Right lobe of liver (tissue), 6 donors: ENCODE results near the gene SOHLH1. TPM values are rescaled to one million over a fixed set of nuclear protein-coding genes. Genes with fewer than 3 reads are reported as not detected.

Experiments
- ATAC-seq, 4 donors: fragments of 200-7000 bp; cut with Tn5 transposase; one replicate each; pipeline ENCODE4 v1.9.1; 2020; ENCODE audit warnings: mild to moderate bottlenecking in 4 of 4, moderate library complexity in 4 of 4
- DNase-seq, 3 donors: peaks; one replicate each; pipeline ENCODE4 v3.0.0-alpha.2; 2020
- H3K27ac ChIP-seq, 3 donors: fragments of 200-600 bp; one replicate each; pipeline ENCODE4 v1.8.0; 2022
- H3K27me3 ChIP-seq, 2 donors: fragments of 200-600 bp; one replicate each; pipeline ENCODE4 v1.8.0; 2022
- H3K36me3 ChIP-seq, 4 donors: fragments of 200-600 bp; sonication (generic) in 1 of 4; one replicate each; pipeline versions ENCODE4 v1.5.1 to v1.8.0; 2017 to 2022; ENCODE audit warnings: control low read depth in 1 of 4
- H3K4me1 ChIP-seq, 4 donors: fragments of 200-600 bp; sonication (generic) in 1 of 4; one replicate each; pipeline versions ENCODE4 v1.5.1 to v1.8.0; 2017 to 2022; ENCODE audit warnings: control low read depth in 1 of 4
- H3K4me3 ChIP-seq, 3 donors: fragments of 200-600 bp; one replicate each; pipeline ENCODE4 v1.8.0; 2022
- H3K9me3 ChIP-seq, 4 donors: fragments of 200-600 bp; sonication (generic) in 1 of 4; one replicate each; pipeline versions ENCODE4 v1.5.1 to v1.8.0; 2017 to 2022; ENCODE audit warnings: control low read depth in 1 of 4
- CTCF ChIP-seq, 4 donors: fragments of 200-600 bp in 3 of 4; fragments of 450-650 bp in 1 of 4; IDR thresholded peaks; one replicate each; pipeline versions ENCODE4 v1.5.1 to v1.8.0; 2016 to 2022; ENCODE audit warnings: antibody characterized with exemption in 4 of 4, mild to moderate bottlenecking in 2 of 4
- POLR2A ChIP-seq: fragments of 450-650 bp; IDR thresholded peaks from one replicate; pipeline ENCODE4 v1.6.1; 2017; ENCODE audit warnings: antibody characterized with exemption, mild to moderate bottlenecking
- WGBS: methylation state at CpG from one replicate; pipeline ENCODE4 v1.1.6; 2018; ENCODE audit warnings: low coverage, low lambda C conversion rate; ENCODE audit not compliant: insufficient coverage; ENCODE audit errors: missing lambda C conversion rate; 5-methylcytosine and 5-hydroxymethylcytosine counted together
- intact Hi-C, 2 donors: fragments of 100-400 bp; cut with DNase I; formaldehyde crosslinking; loops; one replicate each; pipeline versions ENCODE4 v1.11.2 to v1.14.1; 2022
- total RNA-seq, 6 experiments: library from RNA; depleted of rRNA in 2 of 6; stranded (reverse); fragments of >200 nt in 2 of 6; fragmentation: NEBNext Ultra II Directional in 3 of 6; extraction: Animal tissue kit (Norgen Biotek cat#: 25700) in 3 of 6; gene quantifications; one replicate each; pipeline versions ENCODE4 v1.1.0 to v1.2.4, GENCODE V29; 2016 to 2023
- donor health status: DM: no; HTN: yes; CAD: no.
- donor health status: DM: no; HTN: no; CAD: no.
- donor health status: DM: no; HTN: no; CAD: no.
- donor health status: DM: no; HTN: yes; CAD: no.
- donor health status: DM: no; HTN: yes; CAD: no.

SOHLH1 gene
- total RNA-seq, 6 experiments from 2014 or later, result not detected

- Histone ChIP-seq H3K9me3 (no peaks in the 10 kb centered on the region), H3K27ac (no peak overlapping the region), H3K4me1 (no peaks in the 10 kb centered on the region), H3K27me3 (no peaks in the 10 kb centered on the region), H3K36me3 (no peaks in the 10 kb centered on the region), H3K4me3 (no peak overlapping the region)
- no peak for TF ChIP-seq POLR2A
- no peak for TF ChIP-seq CTCF (IDR thresholded peaks at IDR 0.05)
- ATAC-seq (no peak), DNase-seq (no peak)
- WGBS, result 85% methylated on average over 5 of the region's 20 CpGs
- intact Hi-C loops, result no loop called here
Observed at GRCh38 chr9:135678236-135679017, 20.9 kb downstream of the SOHLH1 start.

GRCh38 chr9:135677641-135678168 is 21.6 kb downstream of the SOHLH1 start:
- H3K4me1 ChIP-seq, result no peaks in the 10 kb centered on the region
- no peaks in the 10 kb centered on the region for H3K27me3 ChIP-seq
- no peak overlapping the region for H3K27ac ChIP-seq
- no peak for ATAC-seq
- no peaks in the 10 kb centered on the region for H3K9me3 ChIP-seq
- no peak for DNase-seq
- WGBS, result 44% methylated on average over 4 of the region's 22 CpGs
- H3K36me3 ChIP-seq, result no peaks in the 10 kb centered on the region
- intact Hi-C loops, result no loop called here
- H3K4me3 ChIP-seq, result no peak overlapping the region
- TF ChIP-seq POLR2A (no peak), CTCF (IDR thresholded peaks at IDR 0.05) (no peak)

- Histone ChIP-seq H3K27ac (no peak overlapping the region), H3K27me3 (no peaks in the 10 kb centered on the region), H3K4me1 (no peaks in the 10 kb centered on the region), H3K9me3 (no peaks in the 10 kb centered on the region), H3K4me3 (no peak overlapping the region), H3K36me3 (no peaks in the 10 kb centered on the region)
- WGBS, result 40% methylated on average over 3 of the region's 13 CpGs
- no peak for TF ChIP-seq CTCF (IDR thresholded peaks at IDR 0.05)
- no peak for TF ChIP-seq POLR2A
- ATAC-seq, result no peak
- no peak for DNase-seq
- intact Hi-C loops, result no loop called here
Observed at GRCh38 chr9:135676891-135677290, 22.4 kb downstream of the SOHLH1 start.

- DNase-seq, result no peak
- H3K9me3 ChIP-seq, result no peaks in the 10 kb centered on the region
- intact Hi-C loops, result no loop called here
- no peak for ATAC-seq
- H3K27me3 ChIP-seq, result no peaks in the 10 kb centered on the region
- WGBS, result 80% methylated on average over 6 of the region's 10 CpGs
- no peak overlapping the region for H3K4me3 ChIP-seq
- no peak overlapping the region for H3K27ac ChIP-seq
- no peaks in the 10 kb centered on the region for H3K36me3 ChIP-seq
- TF ChIP-seq POLR2A (no peak), CTCF (IDR thresholded peaks at IDR 0.05) (no peak)
- no peaks in the 10 kb centered on the region for H3K4me1 ChIP-seq
Observed at GRCh38 chr9:135674977-135675376, 24.3 kb downstream of the SOHLH1 start.
